Duodenal mucosa (tissue), 2 donors: Measurements from ENCODE around the gene CAMK1G.

Experiments
- H3K27ac ChIP-seq: one replicate; pipeline ENCODE4 v1.7.0; 2013; ENCODE audit warnings: low read depth, low read length
- H3K27me3 ChIP-seq, 2 donors: one replicate each; pipeline ENCODE4 v1.7.0; 2013; ENCODE audit warnings: low read length in 2 of 2, control low read depth in 1 of 2; ENCODE audit not compliant: insufficient read depth in 2 of 2, control insufficient read depth in 1 of 2
- H3K36me3 ChIP-seq, 2 donors: one replicate each; pipeline ENCODE4 v1.7.0; 2013; ENCODE audit warnings: low read length in 2 of 2, control low read depth in 1 of 2; ENCODE audit not compliant: insufficient read depth in 2 of 2, control insufficient read depth in 1 of 2
- H3K4me1 ChIP-seq, 2 donors: one replicate each; pipeline ENCODE4 v1.7.0; 2013; ENCODE audit warnings: low read length in 2 of 2, control low read depth in 1 of 2; ENCODE audit not compliant: insufficient read depth in 2 of 2, control insufficient read depth in 1 of 2
- H3K4me3 ChIP-seq, 2 donors: one replicate each; pipeline ENCODE4 v1.7.0; 2013; ENCODE audit warnings: low read length in 2 of 2, low read depth in 1 of 2
- H3K9ac ChIP-seq, 2 donors: one replicate each; pipeline ENCODE4 v1.7.0; 2013; ENCODE audit warnings: low read length in 2 of 2, low read depth in 1 of 2
- H3K9me3 ChIP-seq, 2 donors: one replicate each; pipeline ENCODE4 v1.7.0; 2013; ENCODE audit warnings: low read length in 2 of 2, control low read depth in 1 of 2; ENCODE audit not compliant: control insufficient read depth in 1 of 2

Gene CAMK1G

DNA sequence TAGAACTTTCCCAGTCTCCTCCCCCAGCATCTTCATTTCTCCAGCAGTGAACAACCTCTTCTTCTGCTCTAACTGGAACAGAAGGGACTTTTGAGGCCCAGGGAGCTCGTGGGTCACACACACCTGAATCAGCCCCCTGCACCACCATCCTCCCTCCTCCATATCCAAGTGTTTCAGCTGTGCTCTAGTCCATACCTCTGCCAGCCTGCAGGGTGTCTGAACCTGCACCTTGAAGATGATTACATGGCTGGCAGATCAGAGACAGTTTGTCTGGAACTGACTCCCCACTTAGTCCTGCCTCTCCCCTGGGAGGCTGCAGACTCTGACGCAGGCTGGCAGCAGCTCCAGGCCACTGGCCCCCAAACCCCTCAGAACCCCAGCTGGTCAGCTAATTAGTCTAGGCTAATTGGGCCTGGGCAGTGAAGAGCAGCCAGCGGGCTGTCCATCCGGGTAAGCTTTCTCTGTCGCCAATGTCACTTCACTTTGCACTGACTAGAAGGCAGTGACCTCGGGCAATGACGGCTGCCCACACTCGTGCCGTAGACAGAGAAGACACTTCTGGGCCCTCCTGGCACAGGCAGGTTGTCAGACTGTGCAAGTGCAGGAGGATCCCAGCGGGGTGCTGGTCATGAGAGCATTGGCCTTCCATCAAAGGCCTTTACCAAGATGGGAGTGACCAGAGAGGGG, 12.2 kb downstream of the CAMK1G start:
- Histone ChIP-seq H3K27me3 (peaks cover 0 to 3% of the 10 kb centered on the region in 2 donors), H3K4me3 (no peak overlapping the region), H3K4me1 (no peaks in the 10 kb centered on the region), H3K9ac (no peak overlapping the region), H3K36me3 (no peaks in the 10 kb centered on the region), H3K9me3 (no peaks in the 10 kb centered on the region), H3K27ac (no peak overlapping the region)

DNA sequence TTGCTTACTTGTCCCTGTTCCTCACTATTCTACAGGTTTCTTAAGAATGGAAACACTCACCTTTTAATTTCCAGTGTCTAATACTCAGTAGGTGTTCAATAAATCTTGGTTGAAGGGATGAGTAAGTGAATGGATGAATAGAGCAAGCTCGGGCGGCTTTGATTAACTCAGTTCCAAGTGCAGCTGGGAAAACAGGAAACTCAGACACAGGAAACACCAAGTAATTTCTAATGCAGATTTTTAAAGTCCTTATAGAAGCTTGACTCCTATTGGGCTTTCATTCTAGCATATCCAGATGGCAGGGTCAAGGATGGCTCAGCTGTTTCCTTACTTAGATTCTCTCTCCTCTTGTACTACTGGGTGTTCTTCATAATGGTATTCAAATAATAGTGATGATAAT, 14.0 kb downstream of the CAMK1G start:
- H3K9ac ChIP-seq: no peak overlapping the region
- H3K4me1 ChIP-seq: no peaks in the 10 kb centered on the region
- H3K27ac ChIP-seq: no peak overlapping the region
- H3K4me3 ChIP-seq: no peak overlapping the region
- peaks cover 3 to 4% of the 10 kb centered on the region in 2 donors for H3K27me3 ChIP-seq
- H3K36me3 ChIP-seq: no peaks in the 10 kb centered on the region
- H3K9me3 ChIP-seq: no peaks in the 10 kb centered on the region

GRCh38 chr1:209598227-209598626, 14.7 kb downstream of the CAMK1G start:
- Histone ChIP-seq H3K4me3 (no peak overlapping the region), H3K9ac (no peak overlapping the region), H3K36me3 (no peaks in the 10 kb centered on the region)

GRCh38 chr1:209600541-209600940, 17.0 kb downstream of the CAMK1G start:
- peaks cover under 1 to 4% of the 10 kb centered on the region in 2 donors for H3K27me3 ChIP-seq
- no peak overlapping the region for H3K9ac ChIP-seq
- no peaks in the 10 kb centered on the region for H3K9me3 ChIP-seq
- no peak overlapping the region for H3K4me3 ChIP-seq
- H3K36me3 ChIP-seq: no peaks in the 10 kb centered on the region
- H3K27ac ChIP-seq: no peak overlapping the region
- no peaks in the 10 kb centered on the region for H3K4me1 ChIP-seq

More at GRCh38 chr1:209598227-209598626, 14.7 kb downstream of the CAMK1G start:
- peaks cover 3 to 4% of the 10 kb centered on the region in 2 donors for H3K27me3 ChIP-seq
- no peaks in the 10 kb centered on the region for H3K4me1 ChIP-seq
- H3K9me3 ChIP-seq: no peaks in the 10 kb centered on the region
- H3K27ac ChIP-seq: no peak overlapping the region

DNA sequence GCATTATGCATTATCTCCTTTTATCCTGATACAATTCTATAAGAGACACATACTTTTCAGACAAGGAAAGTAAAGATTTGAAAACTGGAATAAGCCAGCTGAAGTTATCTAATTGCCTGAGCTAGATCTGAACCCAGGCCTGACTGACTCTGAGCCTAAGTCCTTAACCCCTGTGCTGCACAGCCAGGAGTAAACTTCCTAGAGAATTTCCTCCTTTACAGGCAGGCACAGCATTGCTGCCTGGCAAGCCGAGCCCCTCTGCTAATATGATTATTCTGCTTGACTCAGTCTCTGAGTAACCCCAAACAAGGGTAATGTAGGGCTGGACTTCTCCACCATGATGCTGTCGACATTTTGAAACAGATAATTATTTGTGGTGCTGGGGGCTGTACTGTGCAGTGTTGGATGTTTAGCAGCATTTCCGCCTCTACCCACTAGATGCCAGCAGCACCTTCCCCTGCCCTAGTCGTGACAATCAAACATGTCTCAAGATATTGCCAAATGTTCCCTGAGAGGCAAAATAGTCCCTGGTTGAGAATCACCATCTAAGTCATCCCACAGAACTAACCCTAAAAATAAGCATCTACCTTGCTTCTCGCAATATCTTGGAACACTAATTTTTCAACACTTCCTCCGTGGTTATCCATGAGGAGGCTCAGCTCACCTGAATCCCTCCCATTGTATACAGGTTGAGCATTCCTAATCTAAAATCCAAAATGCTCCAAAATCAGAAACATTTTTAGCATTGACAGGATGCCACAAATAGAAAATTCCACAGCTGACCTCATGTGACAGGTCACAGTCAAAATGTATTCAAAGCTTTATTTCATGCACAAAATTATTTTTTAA, 18.5 kb downstream of the CAMK1G start:
- no peaks in the 10 kb centered on the region for H3K9me3 ChIP-seq
- H3K36me3 ChIP-seq: no peaks in the 10 kb centered on the region
- H3K27ac ChIP-seq: no peak overlapping the region
- no peaks in the 10 kb centered on the region for H3K4me1 ChIP-seq
- H3K4me3 ChIP-seq: no peak overlapping the region
- peaks cover 0 to 4% of the 10 kb centered on the region in 2 donors for H3K27me3 ChIP-seq
- no peak overlapping the region for H3K9ac ChIP-seq

- Histone ChIP-seq H3K27ac (no peak overlapping the region), H3K4me3 (no peak overlapping the region), H3K9me3 (no peaks in the 10 kb centered on the region), H3K27me3 (peaks cover 0 to 4% of the 10 kb centered on the region in 2 donors), H3K9ac (no peak overlapping the region), H3K36me3 (no peaks in the 10 kb centered on the region), H3K4me1 (no peaks in the 10 kb centered on the region)
Observed at GRCh38 chr1:209603877-209604276, 20.4 kb downstream of the CAMK1G start.

DNA sequence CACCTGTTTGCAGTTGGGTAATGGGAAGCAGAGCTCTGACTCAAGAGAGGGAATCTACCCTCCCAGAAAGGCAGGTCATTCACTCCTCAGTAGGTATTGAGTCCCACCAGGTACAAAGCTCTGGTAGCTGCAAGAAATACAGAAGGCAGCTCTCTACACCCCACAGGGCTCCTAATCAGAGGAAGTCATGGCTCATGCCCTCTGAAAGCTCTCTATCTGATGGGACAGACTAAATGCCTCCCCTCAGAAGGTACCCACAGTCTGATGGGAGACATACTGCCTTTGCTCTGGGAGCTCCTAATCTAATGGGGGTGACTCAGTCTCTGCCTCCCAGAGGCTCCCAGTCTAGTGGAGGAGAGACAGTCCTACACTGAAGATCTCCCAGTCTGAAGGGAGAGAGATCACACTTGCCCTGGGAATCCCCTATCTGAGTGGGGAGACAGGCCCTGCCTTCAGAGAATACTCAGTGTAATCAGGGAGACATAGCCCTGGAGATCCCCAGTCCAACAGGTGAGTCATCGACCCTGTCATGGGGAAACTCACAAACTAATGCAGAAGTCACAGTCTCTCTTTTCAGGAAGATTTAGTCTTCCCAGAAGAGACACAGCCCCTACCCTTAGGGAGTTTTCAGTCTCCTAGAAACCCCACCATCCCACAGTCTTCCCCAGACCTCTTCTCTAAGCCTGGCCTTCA, 23.7 kb downstream of the CAMK1G start:
- Histone ChIP-seq H3K9ac (no peak overlapping the region), H3K27me3 (no peaks in the 10 kb centered on the region), H3K36me3 (no peaks in the 10 kb centered on the region), H3K4me1 (no peaks in the 10 kb centered on the region), H3K27ac (no peak overlapping the region), H3K9me3 (no peaks in the 10 kb centered on the region), H3K4me3 (no peak overlapping the region)

DNA sequence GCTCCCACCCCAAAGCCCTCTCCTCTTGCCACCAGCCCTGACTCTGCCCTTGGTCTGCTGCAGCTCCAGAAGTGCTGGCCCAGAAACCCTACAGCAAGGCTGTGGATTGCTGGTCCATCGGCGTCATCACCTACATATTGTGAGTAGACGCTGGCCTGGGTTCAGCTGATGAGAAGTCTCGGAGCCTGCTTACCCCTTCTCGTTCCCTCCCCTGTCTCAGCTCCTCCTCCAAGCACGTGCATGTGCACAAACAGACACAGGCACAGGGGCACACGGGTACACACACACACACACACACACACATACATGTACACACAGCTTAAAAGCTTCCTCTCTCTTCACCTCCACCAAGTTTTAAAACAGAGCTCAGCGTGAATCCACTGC, 24.3 kb downstream of the CAMK1G start:
- no peaks in the 10 kb centered on the region for H3K9me3 ChIP-seq
- no peak overlapping the region for H3K27ac ChIP-seq
- H3K4me1 ChIP-seq: no peaks in the 10 kb centered on the region
- H3K36me3 ChIP-seq: no peaks in the 10 kb centered on the region
- no peaks in the 10 kb centered on the region for H3K27me3 ChIP-seq
- H3K4me3 ChIP-seq: no peak overlapping the region
- H3K9ac ChIP-seq: no peak overlapping the region

DNA sequence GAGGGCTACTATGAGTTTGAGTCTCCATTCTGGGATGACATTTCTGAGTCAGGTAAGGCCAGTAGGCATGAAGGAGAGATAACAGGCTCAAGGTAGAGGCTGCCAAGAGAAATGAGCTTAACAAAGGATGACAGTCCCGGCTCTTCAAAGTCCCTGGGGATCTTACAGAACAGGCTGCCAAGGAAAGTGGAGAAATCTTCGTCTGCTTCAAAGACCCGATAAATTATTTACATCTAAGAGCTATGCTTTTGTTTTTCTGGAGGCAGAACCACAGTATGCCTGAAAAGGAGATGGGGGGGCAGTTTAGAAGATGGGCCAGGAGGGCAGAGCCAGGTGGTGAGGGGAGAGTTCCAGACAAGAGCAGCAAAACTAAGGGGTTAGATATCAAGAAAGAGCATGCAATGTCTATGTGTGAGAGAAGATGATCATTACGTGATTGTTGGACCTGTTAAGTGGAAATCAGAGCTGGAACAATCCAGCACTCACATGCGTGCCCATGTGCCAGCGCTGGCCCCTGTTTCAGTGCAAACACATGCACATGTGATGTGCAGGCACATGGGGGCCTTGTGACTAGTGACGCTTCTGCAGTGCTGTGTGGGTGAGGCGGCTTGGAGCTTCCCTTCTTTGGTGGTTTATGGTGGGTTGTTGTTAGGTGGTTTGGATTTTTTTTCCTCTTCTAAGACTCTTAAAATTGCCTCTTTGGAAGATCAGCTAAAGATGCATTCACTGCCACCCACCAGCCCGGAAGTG, 25.7 kb downstream of the CAMK1G start:
- Histone ChIP-seq H3K36me3 (no peaks in the 10 kb centered on the region), H3K4me3 (no peak overlapping the region), H3K9me3 (no peaks in the 10 kb centered on the region), H3K27me3 (no peaks in the 10 kb centered on the region), H3K9ac (no peak overlapping the region), H3K27ac (no peak overlapping the region), H3K4me1 (no peaks in the 10 kb centered on the region)
